Measurements from ENCODE around the gene IQCK. TPM values are rescaled to one million over a fixed set of nuclear protein-coding genes. Genes with fewer than 3 reads are reported as not detected.

The IQCK gene
- polyA plus RNA-seq, 2 of the 4 experiments (the other 2 are of a cell fraction), result 10.3 to 15.6 TPM

- H3K4me2 ChIP-seq, result no peak overlapping the region
Observed at GRCh38 chr16:19757762-19758595, 39.9 kb downstream of the IQCK start.

GRCh38 chr16:19760356-19761060 is 42.4 kb downstream of the IQCK start:
- CTCF ChIA-PET, result no interaction called here
- TF ChIP-seq SMC3 (IDR thresholded peaks at IDR 0.05) (no peak), HDAC2 (IDR thresholded peaks at IDR 0.05) (no peak), CHD2 (IDR thresholded peaks at IDR 0.05; ENCODE audit: low read length, partially characterized antibody) (no peak)
- H3K4me1 ChIP-seq, result no peaks in the 10 kb centered on the region
- FAIRE-seq (no peak), ATAC-seq (no peak), DNase-seq (ENCODE audit: low read depth in 1 of 2, low spot score in 1 of 2) (no peak)
- WGBS (ENCODE audit: missing lambda C conversion rate), result 89% methylated on average over 7 of the region's 7 CpGs
- no peak overlapping the region for H3K27ac ChIP-seq
- H3K4me2 ChIP-seq, result no peak overlapping the region
- no peak overlapping the region for H3K4me3 ChIP-seq
- POLR2A ChIA-PET, result no interaction called here
- H3K9me3 ChIP-seq, result no peaks in the 10 kb centered on the region

More at GRCh38 chr16:19757762-19758595, 39.9 kb downstream of the IQCK start:
- ATAC-seq, result no peak
- WGBS (ENCODE audit: missing lambda C conversion rate), result 84% methylated on average over 8 of the region's 8 CpGs
- Histone ChIP-seq H3K4me1 (peaks cover 24% of the 10 kb centered on the region), H3K9me3 (no peaks in the 10 kb centered on the region), H3K4me3 (no peak overlapping the region), H3K27ac (no peak overlapping the region)
- FAIRE-seq, result no peak
- no peak for TF ChIP-seq GATA3 (IDR thresholded peaks at IDR 0.05; ENCODE audit: borderline replicate concordance)
- TF ChIP-seq E2F6 (IDR thresholded peaks at IDR 0.05; ENCODE audit: borderline replicate concordance, low read depth), result no peak
- no peak for TF ChIP-seq RFX5 (IDR thresholded peaks at IDR 0.05)
- TF ChIP-seq CBX2 (IDR thresholded peaks at IDR 0.05; ENCODE audit: borderline replicate concordance, low read depth), result no peak
- POLR2A ChIA-PET, result no interaction called here
- DNase-seq (ENCODE audit: low read depth in 1 of 2, low spot score in 1 of 2), result no peak
- CTCF ChIA-PET, result no interaction called here

- TF ChIP-seq USF2 (IDR thresholded peaks at IDR 0.05), result no peak
- TF ChIP-seq PHF8 (IDR thresholded peaks at IDR 0.05; ENCODE audit: borderline replicate concordance, low read depth), result no peak
- TF ChIP-seq NPAS2 (CRISPR knock-in tag; IDR thresholded peaks at IDR 0.05; ENCODE audit: borderline replicate concordance), result no peak
- no peak for TF ChIP-seq EHMT2 (IDR thresholded peaks at IDR 0.05; ENCODE audit: low read depth)
- no peak for TF ChIP-seq KDM1A (IDR thresholded peaks at IDR 0.05; ENCODE audit: low read depth)
- no peak for TF ChIP-seq EP300 (IDR thresholded peaks at IDR 0.05)
- no peak for TF ChIP-seq HOXA7 (CRISPR knock-in tag; IDR thresholded peaks at IDR 0.05)
- no peak for TF ChIP-seq HDAC2 (IDR thresholded peaks at IDR 0.05)
- TF ChIP-seq NR3C1 (IDR thresholded peaks at IDR 0.05), result no peak
- TF ChIP-seq HOXB13 (CRISPR knock-in tag; IDR thresholded peaks at IDR 0.05; ENCODE audit: low read depth), result no peak
- TF ChIP-seq MYC (IDR thresholded peaks at IDR 0.05; ENCODE audit: borderline replicate concordance, low read length), result no peak
- no peak for TF ChIP-seq REST (IDR thresholded peaks at IDR 0.05)
- TF ChIP-seq RFX5 (IDR thresholded peaks at IDR 0.05), result no peak
- TF ChIP-seq MAFK (IDR thresholded peaks at IDR 0.05; ENCODE audit: partially characterized antibody), result no peak
- no peak for TF ChIP-seq MAZ (IDR thresholded peaks at IDR 0.05; ENCODE audit: borderline replicate concordance, low read depth, low read length)
- ChIA-PET POLR2A (no interaction called here), CTCF (interaction anchor here (1.2 to 1.5 kb wide), 2 partner anchors 12 to 141 kb away, joined by 3 to 4 read pairs; no protein-coding TSS in a partner anchor)
- Histone ChIP-seq H3K4me3 (no peak overlapping the region), H3K4me1 (no peaks in the 10 kb centered on the region), H3K27ac (no peak overlapping the region), H3K9me3 (no peaks in the 10 kb centered on the region), H3K4me2 (no peak overlapping the region)
- no peak for FAIRE-seq
- no peak for DNase-seq (ENCODE audit: low read depth in 1 of 2, low spot score in 1 of 2)
- WGBS (ENCODE audit: missing lambda C conversion rate), result 83% methylated on average over 6 of the region's 6 CpGs
- no peak for ATAC-seq
Observed at GRCh38 chr16:19765860-19766553, 47.9 kb downstream of the IQCK start.

All from A549 (cell line).